Medulla oblongata (tissue), 1 donor: ENCODE results near the gene GALNT2.

Experiments
- DNase-seq: peaks from one replicate; pipeline ENCODE4 v3.0.0-alpha.2; 2015; ENCODE audit errors: extremely low spot score

Gene GALNT2

GRCh38 chr1:230277201-230278025 is 210.4 kb downstream of the GALNT2 start:
- DNase-seq = no peak

GRCh38 chr1:230278376-230278775 is 211.3 kb downstream of the GALNT2 start:
- no peak for DNase-seq

GRCh38 chr1:230278871-230279582 is 212.0 kb downstream of the GALNT2 start:
- DNase-seq = no peak

GRCh38 chr1:230279583-230279945 is 212.5 kb downstream of the GALNT2 start:
- no peak for DNase-seq

GRCh38 chr1:230280054-230280795 is 213.2 kb downstream of the GALNT2 start:
- DNase-seq = no peak

- no peak for DNase-seq
Measured at GRCh38 chr1:230280906-230281413, 213.9 kb downstream of the GALNT2 start.

- DNase-seq = no peak
Measured at GRCh38 chr1:230281556-230281955, 214.5 kb downstream of the GALNT2 start.

- no peak for DNase-seq
Measured at GRCh38 chr1:230282157-230282556, 215.1 kb downstream of the GALNT2 start.

GRCh38 chr1:230283678-230284077 is 216.6 kb downstream of the GALNT2 start:
- no peak for DNase-seq

- DNase-seq = no peak
Measured at GRCh38 chr1:230284891-230285290, 217.9 kb downstream of the GALNT2 start.

GRCh38 chr1:230285351-230285750 is 218.3 kb downstream of the GALNT2 start:
- no peak for DNase-seq

GRCh38 chr1:230286166-230286889 is 219.3 kb downstream of the GALNT2 start:
- DNase-seq = no peak

GRCh38 chr1:230286890-230287269 is 219.8 kb downstream of the GALNT2 start:
- no peak for DNase-seq

- no peak for DNase-seq
Measured at GRCh38 chr1:230287674-230288315, 220.8 kb downstream of the GALNT2 start.

- no peak for DNase-seq
Measured at GRCh38 chr1:230288641-230289349, 221.8 kb downstream of the GALNT2 start.

GRCh38 chr1:230289350-230289644 is 222.3 kb downstream of the GALNT2 start:
- no peak for DNase-seq

- no peak for DNase-seq
Measured at GRCh38 chr1:230291731-230292620, 224.9 kb downstream of the GALNT2 start.

GRCh38 chr1:230292689-230293389 is 225.8 kb downstream of the GALNT2 start:
- DNase-seq = no peak

GRCh38 chr1:230293390-230293700 is 226.3 kb downstream of the GALNT2 start:
- DNase-seq = no peak
